H1 (cell line): ENCODE results near the gene GRIPAP1. TPM values are rescaled to one million over a fixed set of nuclear protein-coding genes. Genes with fewer than 3 reads are reported as not detected.

Experiments used
- CTCF ChIA-PET: fragments of 300-600 bp; sonication (Branson Sonifier 250); formaldehyde crosslinking; loops from one replicate; lab custom pipeline; 2021; ENCODE audit not compliant: partially characterized antibody; lab: Charles Lee
- POLR2A ChIA-PET: fragments of 300-600 bp; sonication (Branson Sonifier 250); formaldehyde crosslinking; loops from one replicate; lab custom pipeline; 2021; ENCODE audit warnings: inconsistent platforms; ENCODE audit not compliant: partially characterized antibody; lab: Charles Lee
- DNase-seq, 2 experiments: peaks; one replicate each; pipeline versions ENCODE4 v3.0.0 to v3.0.0-alpha.2; 2010 to 2022; ENCODE audit warnings: low spot score in 2 of 2, low read depth in 1 of 2, mixed read lengths in 1 of 2
- FAIRE-seq: peaks from 2 replicates; lab custom pipeline; 2011; peaks lifted over from hg19 to GRCh38; lab: Jason Lieb, UNC
- H2AFZ ChIP-seq: 2 replicates; pipeline ENCODE4 v1.8.1; 2012; ENCODE audit warnings: low read length, inconsistent platforms
- H2AK5ac ChIP-seq: 2 replicates; pipeline ENCODE4 v1.6.1; 2013; ENCODE audit warnings: low read depth, low read length
- H2BK120ac ChIP-seq: replicated peaks from 2 replicates; pipeline ENCODE3; 2013; ENCODE audit warnings: low read depth, low read length, inconsistent platforms
- H2BK12ac ChIP-seq: 2 replicates; pipeline ENCODE4 v1.6.1; 2013; ENCODE audit warnings: low read depth, low read length
- H2BK15ac ChIP-seq: 2 replicates; pipeline ENCODE4 v1.6.1; 2013; ENCODE audit warnings: low read length
- H2BK20ac ChIP-seq: 2 replicates; pipeline ENCODE4 v1.6.1; 2013; ENCODE audit warnings: low read length
- H2BK5ac ChIP-seq: 2 replicates; pipeline ENCODE4 v1.6.1; 2013; ENCODE audit warnings: low read depth, low read length
- H3K14ac ChIP-seq: 2 replicates; pipeline ENCODE4 v1.6.1; 2013; ENCODE audit warnings: inconsistent platforms; ENCODE audit not compliant: insufficient read length
- H3K18ac ChIP-seq: 2 replicates; pipeline ENCODE4 v1.6.1; 2013; ENCODE audit warnings: low read length; ENCODE audit errors: extremely low read depth
- H3K23ac ChIP-seq: 2 replicates; pipeline ENCODE4 v1.6.1; 2013; ENCODE audit warnings: inconsistent platforms; ENCODE audit not compliant: insufficient read length
- H3K23me2 ChIP-seq: 2 replicates; pipeline ENCODE4 v1.6.1; 2013; ENCODE audit warnings: low read depth, low read length
- H3K27ac ChIP-seq: 2 replicates; pipeline ENCODE4 v1.6.1; 2011; ENCODE audit warnings: low read depth, low read length, inconsistent platforms
- H3K27me3 ChIP-seq, 4 experiments: replicated peaks in 1 of 4; 1 replicate in 1 of 4; 2 replicates in 3 of 4; pipeline versions ENCODE4 v1.6.1 to v1.8.1; 2011 to 2013; ENCODE audit warnings: low read length in 3 of 4, mild to moderate bottlenecking in 3 of 4, inconsistent platforms in 2 of 4, mixed read lengths in 2 of 4, moderate library complexity in 1 of 4; ENCODE audit not compliant: control insufficient read depth in 3 of 4, insufficient read depth in 3 of 4; ENCODE audit errors: extremely low read depth in 1 of 4
- H3K36me3 ChIP-seq, 4 experiments: 2 replicates each; pipeline versions ENCODE4 v1.6.1 to v1.8.1; 2011 to 2013; ENCODE audit warnings: mild to moderate bottlenecking in 4 of 4, low read length in 3 of 4, moderate library complexity in 2 of 4, control low read depth in 1 of 4, inconsistent platforms in 1 of 4; ENCODE audit not compliant: insufficient read depth in 4 of 4, control insufficient read depth in 2 of 4
- H3K4ac ChIP-seq: replicated peaks from 2 replicates; pipeline ENCODE3; 2013; ENCODE audit warnings: low read length, low read depth, mixed read lengths, inconsistent platforms; ENCODE audit not compliant: insufficient read length
- H3K4me1 ChIP-seq, 4 experiments: replicated peaks in 1 of 4; 1 replicate in 1 of 4; 2 replicates in 3 of 4; pipeline versions ENCODE4 v1.6.1 to v1.8.1; 2011 to 2013; ENCODE audit warnings: low read length in 3 of 4, inconsistent platforms in 2 of 4, mixed read lengths in 1 of 4; ENCODE audit not compliant: insufficient read depth in 4 of 4, control insufficient read depth in 3 of 4
- H3K4me2 ChIP-seq, 2 experiments: 2 replicates each; pipeline versions ENCODE4 v1.6.1 to v1.8.1; 2011 to 2013; ENCODE audit warnings: low read depth in 2 of 2, low read length in 2 of 2, control low read depth in 1 of 2, inconsistent platforms in 1 of 2, mild to moderate bottlenecking in 1 of 2; ENCODE audit not compliant: insufficient read depth in 1 of 2
- H3K4me3 ChIP-seq, 4 experiments: fragments of 200-600, 300-600 bp in 1 of 4; sonication (generic), shearing (Covaris generic), sonication (Bioruptor Twin) in 1 of 4; 2 replicates each; pipeline versions ENCODE4 v1.5.1 to v1.8.1; 2011 to 2016; ENCODE audit warnings: low read length in 4 of 4, low read depth in 3 of 4, control low read depth in 2 of 4, inconsistent platforms in 2 of 4, mild to moderate bottlenecking in 2 of 4, mixed read lengths in 1 of 4, moderate library complexity in 1 of 4; ENCODE audit not compliant: insufficient read depth in 2 of 4; ENCODE audit errors: extremely low read depth in 1 of 4
- H3K56ac ChIP-seq: replicated peaks from 2 replicates; pipeline ENCODE3; 2013; ENCODE audit warnings: low read depth, mild to moderate bottlenecking, mixed read lengths, low read length, inconsistent platforms; ENCODE audit not compliant: insufficient read length
- H3K79me1 ChIP-seq: 2 replicates; pipeline ENCODE4 v1.6.1; 2013; ENCODE audit warnings: low read depth, low read length, control low read depth
- H3K79me2 ChIP-seq, 2 experiments: 2 replicates each; pipeline versions ENCODE4 v1.6.1 to v1.8.1; 2012 to 2013; ENCODE audit warnings: low read length in 2 of 2, mild to moderate bottlenecking in 2 of 2, inconsistent platforms in 1 of 2; ENCODE audit not compliant: insufficient read depth in 2 of 2, control insufficient read depth in 1 of 2
- H3K9ac ChIP-seq, 4 experiments: replicated peaks in 1 of 4; 1 replicate in 1 of 4; 2 replicates in 3 of 4; pipeline versions ENCODE4 v1.6.1 to v1.8.1; 2011 to 2013; ENCODE audit warnings: low read depth in 3 of 4, low read length in 3 of 4, control low read depth in 2 of 4, mild to moderate bottlenecking in 2 of 4, moderate library complexity in 2 of 4, inconsistent platforms in 1 of 4; ENCODE audit errors: extremely low read depth in 1 of 4
- H3K9me3 ChIP-seq, 2 experiments: 2 replicates each; pipeline versions ENCODE4 v1.6.1 to v1.8.1; 2012 to 2013; ENCODE audit warnings: mild to moderate bottlenecking in 2 of 2, moderate library complexity in 2 of 2, control low read depth in 1 of 2, inconsistent platforms in 1 of 2, low read depth in 1 of 2, low read length in 1 of 2, mixed read lengths in 1 of 2; ENCODE audit not compliant: insufficient read depth in 2 of 2
- H4K20me1 ChIP-seq, 2 experiments: replicated peaks in 1 of 2; 2 replicates each; pipeline versions ENCODE3 to v1.8.1; 2011 to 2013; ENCODE audit warnings: inconsistent platforms in 2 of 2, low read length in 2 of 2, mild to moderate bottlenecking in 1 of 2; ENCODE audit not compliant: insufficient read depth in 2 of 2, control insufficient read depth in 1 of 2
- H4K5ac ChIP-seq: 2 replicates; pipeline ENCODE4 v1.6.1; 2013; ENCODE audit warnings: low read length, low read depth, mixed read lengths, inconsistent platforms; ENCODE audit not compliant: insufficient read length
- H4K8ac ChIP-seq: 2 replicates; pipeline ENCODE4 v1.8.0; 2013; ENCODE audit warnings: mild to moderate bottlenecking, moderate library complexity, low read length, inconsistent platforms; ENCODE audit not compliant: insufficient read depth; ENCODE audit errors: extremely low read depth
- H4K91ac ChIP-seq: replicated peaks from 2 replicates; pipeline ENCODE3; 2013; ENCODE audit warnings: low read length, mixed read lengths, inconsistent platforms; ENCODE audit not compliant: insufficient read length
- ATF2 ChIP-seq: IDR thresholded peaks from 2 replicates; pipeline ENCODE4 v1.6.1; 2012; ENCODE audit warnings: low read length, inconsistent platforms
- GABPA ChIP-seq: IDR thresholded peaks from 2 replicates; pipeline ENCODE4 v1.6.1; 2011; ENCODE audit warnings: mild to moderate bottlenecking, low read length, moderate library complexity, borderline replicate concordance; ENCODE audit not compliant: insufficient read depth
- JUND ChIP-seq: IDR thresholded peaks from 2 replicates; pipeline ENCODE4 v1.6.1; 2011; ENCODE audit warnings: mild to moderate bottlenecking, improper control_type of control experiment, low read length
- MAX ChIP-seq: IDR thresholded peaks from 2 replicates; pipeline ENCODE4 v1.6.1; 2012; ENCODE audit warnings: inconsistent platforms
- PHF8 ChIP-seq: fragments of 200-600 bp; sonication (generic); conservative IDR thresholded peaks from 2 replicates; pipeline ENCODE4 v1.7.1; 2012; ENCODE audit warnings: low read depth, mild to moderate bottlenecking, inconsistent platforms, low read length, moderate library complexity
- SAP30 ChIP-seq: fragments of 300-600 bp; sonication (generic); IDR thresholded peaks from 2 replicates; pipeline ENCODE4 v1.7.1; 2012; ENCODE audit warnings: low read length, moderate library complexity, mild to moderate bottlenecking, inconsistent platforms; ENCODE audit not compliant: insufficient read depth, insufficient replicate concordance
- SP1 ChIP-seq: IDR thresholded peaks from 2 replicates; pipeline ENCODE4 v1.6.1; 2011; ENCODE audit warnings: low read depth, low read length
- SP4 ChIP-seq: IDR thresholded peaks from 2 replicates; pipeline ENCODE4 v1.6.1; 2012; ENCODE audit warnings: low read length, inconsistent platforms
- TBP ChIP-seq: IDR thresholded peaks from 2 replicates; pipeline ENCODE4 v1.6.1; 2011; ENCODE audit warnings: low read depth, low read length, improper control_type of control experiment
- WGBS, 2 experiments: shearing (Covaris generic) in 1 of 2; methylation state at CpG; one replicate each; pipeline versions ENCODE4 v1.1.6 to v1.1.7; 2013 to 2015; ENCODE audit warnings: low lambda C conversion rate in 2 of 2, mixed read lengths in 2 of 2, inconsistent platforms in 1 of 2, low coverage in 1 of 2, missing lambda C conversion rate in 1 of 2; ENCODE audit not compliant: insufficient replicate concordance in 2 of 2, insufficient coverage in 1 of 2, insufficient read length in 1 of 2; ENCODE audit errors: extremely low coverage in 1 of 2, missing lambda C conversion rate in 1 of 2; 5-methylcytosine and 5-hydroxymethylcytosine counted together
- polyA plus RNA-seq, 7 experiments: library from polyadenylated mRNA; depleted of rRNA in 3 of 7; stranded (reverse) in 5 of 7; unstranded in 2 of 7; fragments of >200 nt in 5 of 7; fragments of 200-250 nt in 2 of 7; gene quantifications; 1 replicate in 5 of 7; 2 replicates in 1 of 7; 4 replicates in 1 of 7; pipeline versions ENCODE4 v1.2.1 to v1.2.3, GENCODE V29; 2011 to 2013; ENCODE audit warnings: missing spikeins in 2 of 7, mixed read lengths in 2 of 7
- total RNA-seq: library from RNA; stranded (reverse); fragmentation: NEBNext Ultra II Directional; extraction: Animal tissue kit (Norgen Biotek cat#: 25700); gene quantifications from 2 replicates; pipeline ENCODE4 v1.2.1, GENCODE V29; 2021

Gene GRIPAP1
- total and polyA plus RNA-seq, 2 of the 8 experiments (the other 6 are each of a cell fraction or from before 2014, with no cell fraction given): 21.6 to 55.9 TPM

- DNase-seq (peak; percentile 88 to 96), FAIRE-seq (peak; percentile 95)
- Histone ChIP-seq H3K9ac (peak within 1 kb of the TSS; percentile 13 to 82 (median 53)), H2BK120ac (peak within 1 kb of the TSS; percentile 67), H2AK5ac (no peak within 1 kb of the TSS), H2AFZ (no peak within 1 kb of the TSS), H4K8ac (no peak within 1 kb of the TSS; the same call in 1 of the 2 replicates), H3K27me3 (no peaks in the 10 kb centered on the region), H3K79me1 (no peaks in the 10 kb centered on the region), H3K18ac (peak within 1 kb of the TSS; percentile 48), H3K36me3 (peaks cover 5 to 12% (median 8%) of the 10 kb centered on the region in 4 experiments; a peak in 6 of 8 replicates), H3K79me2 (peaks cover 9 to 28% of the 10 kb centered on the region in 2 experiments; a peak in 3 of 4 replicates), H3K9me3 (no peaks in the 10 kb centered on the region), H3K4ac (no peak within 1 kb of the TSS), H2BK5ac (peak within 1 kb of the TSS; percentile 85; the same call in 1 of the 2 replicates), H2BK20ac (no peak within 1 kb of the TSS), H2BK12ac (0 out of 2 replicates have a peak within 1 kb of the TSS, but pooled peaks have one; percentile 60), H3K14ac (no peak within 1 kb of the TSS), H2BK15ac (peak within 1 kb of the TSS; percentile 81; the same call in 1 of the 2 replicates), H3K23me2 (peaks cover 2% of the 10 kb centered on the region; the same call in 1 of the 2 replicates), H4K5ac (peak within 1 kb of the TSS; percentile 64), H3K27ac (peak within 1 kb of the TSS; percentile 81), H3K23ac (no peak within 1 kb of the TSS), H3K4me1 (peaks cover 6 to 13% (median 7%) of the 10 kb centered on the region in 4 experiments), H3K4me2 (peak within 1 kb of the TSS; percentile 67 to 75), H3K56ac (no peak within 1 kb of the TSS), H4K91ac (peak within 1 kb of the TSS; percentile 66), H4K20me1 (no peaks in the 10 kb centered on the region), H3K4me3 (peak within 1 kb of the TSS; percentile 73 to 95 (median 86))
- ChIA-PET CTCF (interaction anchor here (0.9 to 1.6 kb wide), 5 partner anchors 16 to 72 kb away, joined by 3 to 5 read pairs (median 5); partner anchors contain the start of gene KCND1), POLR2A (interaction anchor here (1.2 to 3.1 kb wide), 9 partner anchors 10 to 146 kb away, joined by 3 to 16 read pairs (median 4); partner anchors contain the start of genes GRIPAP1, KCND1, OTUD5 and PQBP1)
- 2% methylated on average over 38 of the region's 67 CpGs; no CpG with 5 or more reads in 1 of the 2 experiments for WGBS, 2 experiments
- TF ChIP-seq SP1: no peak
- TF ChIP-seq TBP: no peak
- no peak for TF ChIP-seq GABPA
- no peak for TF ChIP-seq PHF8
- no peak for TF ChIP-seq SAP30
- TF ChIP-seq JUND: peak; percentile 74; the same call in 1 of the 2 replicates
- TF ChIP-seq SP4: no peak
- no peak for TF ChIP-seq ATF2
- TF ChIP-seq MAX: no peak
Observed at GRCh38 chrX:49043220-49043986, 41.3 kb upstream of the GRIPAP1 start, which contains the start of gene TFE3. Gene TFE3 (minus strand): TSS chrX:49043357. CDS start chrX:49043226, 131 bp downstream.
